GM19025 (cell line): Measurements from ENCODE around the gene NFIX.

ENCODE experiments used
- ATAC-seq: cut with Tn5 transposase; IDR thresholded peaks from one replicate; pipeline ENCODE4 v1.9.1; 2021; ENCODE audit warnings: mild to moderate bottlenecking, low read depth, moderate library complexity; ENCODE audit not compliant: unreplicated experiment

The NFIX gene

GRCh38 chr19:13053238-13053637, 58.0 kb downstream of the NFIX start:
- no peak for ATAC-seq

- no peak for ATAC-seq
Observed at GRCh38 chr19:13053761-13054625, 58.7 kb downstream of the NFIX start.

- no peak for ATAC-seq
Observed at GRCh38 chr19:13054626-13055212, 59.4 kb downstream of the NFIX start.

GRCh38 chr19:13055213-13056051, 60.2 kb downstream of the NFIX start:
- ATAC-seq, result no peak

GRCh38 chr19:13056052-13056660, 60.9 kb downstream of the NFIX start:
- no peak for ATAC-seq

GRCh38 chr19:13057147-13057572, 61.9 kb downstream of the NFIX start:
- no peak for ATAC-seq

GRCh38 chr19:13057744-13058143, 62.5 kb downstream of the NFIX start:
- ATAC-seq, result no peak

GRCh38 chr19:13058951-13059660, 63.8 kb downstream of the NFIX start:
- ATAC-seq, result no peak

- ATAC-seq, result no peak
Observed at GRCh38 chr19:13060233-13060963, 65.1 kb downstream of the NFIX start.

GRCh38 chr19:13060964-13061927, 66.0 kb downstream of the NFIX start:
- no peak for ATAC-seq

GRCh38 chr19:13062317-13062716, 67.0 kb downstream of the NFIX start:
- no peak for ATAC-seq

- ATAC-seq, result no peak
Observed at GRCh38 chr19:13063461-13064091, 68.3 kb downstream of the NFIX start.

- no peak for ATAC-seq
Observed at GRCh38 chr19:13064092-13064489, 68.8 kb downstream of the NFIX start.

- no peak for ATAC-seq
Observed at GRCh38 chr19:13066226-13066625, 71.0 kb downstream of the NFIX start.

GRCh38 chr19:13066933-13067807, 71.9 kb downstream of the NFIX start:
- no peak for ATAC-seq

- ATAC-seq, result no peak
Observed at GRCh38 chr19:13068085-13068846, 73.0 kb downstream of the NFIX start.
